ENCODE results near the gene C6orf141.

Gene C6orf141

GRCh38 chr6:49540614-49541013 is 9.9 kb upstream of the C6orf141 start:
- DNase-seq (ENCODE audit: low spot score): no peak

GRCh38 chr6:49541210-49541724 is 9.2 kb upstream of the C6orf141 start:
- peak; percentile 51 for DNase-seq (ENCODE audit: low spot score)

- no peak for DNase-seq (ENCODE audit: low spot score)
Measured at GRCh38 chr6:49541936-49542335, 8.5 kb upstream of the C6orf141 start.

- no peak for DNase-seq (ENCODE audit: low spot score)
Measured at GRCh38 chr6:49543087-49543858, 7.2 kb upstream of the C6orf141 start.

- no peak for DNase-seq (ENCODE audit: low spot score)
Measured at GRCh38 chr6:49546331-49546730, 4.1 kb upstream of the C6orf141 start.

- DNase-seq (ENCODE audit: low spot score): no peak
Measured at GRCh38 chr6:49548613-49549304, 1.7 kb upstream of the C6orf141 start.

GRCh38 chr6:49549691-49550491 is 577 bp upstream of the C6orf141 start:
- DNase-seq (ENCODE audit: low spot score): no peak

GRCh38 chr6:49551078-49551865 is 804 bp downstream of the C6orf141 start:
- peak; percentile 7 for DNase-seq (ENCODE audit: low spot score)

- no peak for DNase-seq (ENCODE audit: low spot score)
Measured at GRCh38 chr6:49551866-49552129, 1.3 kb downstream of the C6orf141 start.

GRCh38 chr6:49552596-49552995 is 2.1 kb downstream of the C6orf141 start:
- no peak for DNase-seq (ENCODE audit: low spot score)

GRCh38 chr6:49553384-49553783 is 2.9 kb downstream of the C6orf141 start:
- DNase-seq (ENCODE audit: low spot score): no peak

GRCh38 chr6:49555951-49556350 is 5.5 kb downstream of the C6orf141 start:
- no peak for DNase-seq (ENCODE audit: low spot score)

- peak; percentile 18 for DNase-seq (ENCODE audit: low spot score)
Measured at GRCh38 chr6:49556429-49556837, 6.0 kb downstream of the C6orf141 start.

GRCh38 chr6:49557177-49557576 is 6.7 kb downstream of the C6orf141 start:
- DNase-seq (ENCODE audit: low spot score): no peak

GRCh38 chr6:49558238-49558637 is 7.8 kb downstream of the C6orf141 start:
- no peak for DNase-seq (ENCODE audit: low spot score)

GRCh38 chr6:49563006-49563886 is 12.8 kb downstream of the C6orf141 start:
- no peak for DNase-seq (ENCODE audit: low spot score)

GRCh38 chr6:49564552-49564951 is 14.1 kb downstream of the C6orf141 start:
- DNase-seq (ENCODE audit: low spot score): no peak

GRCh38 chr6:49565261-49565660 is 14.8 kb downstream of the C6orf141 start:
- no peak for DNase-seq (ENCODE audit: low spot score)

GRCh38 chr6:49565855-49566254 is 15.4 kb downstream of the C6orf141 start:
- no peak for DNase-seq (ENCODE audit: low spot score)

- DNase-seq (ENCODE audit: low spot score): peak; percentile 8
Measured at GRCh38 chr6:49570474-49571079, 20.1 kb downstream of the C6orf141 start.

Data from AG08395 (cell line).